ENCODE results near the gene ALDH7A1.

The ALDH7A1 gene

DNA sequence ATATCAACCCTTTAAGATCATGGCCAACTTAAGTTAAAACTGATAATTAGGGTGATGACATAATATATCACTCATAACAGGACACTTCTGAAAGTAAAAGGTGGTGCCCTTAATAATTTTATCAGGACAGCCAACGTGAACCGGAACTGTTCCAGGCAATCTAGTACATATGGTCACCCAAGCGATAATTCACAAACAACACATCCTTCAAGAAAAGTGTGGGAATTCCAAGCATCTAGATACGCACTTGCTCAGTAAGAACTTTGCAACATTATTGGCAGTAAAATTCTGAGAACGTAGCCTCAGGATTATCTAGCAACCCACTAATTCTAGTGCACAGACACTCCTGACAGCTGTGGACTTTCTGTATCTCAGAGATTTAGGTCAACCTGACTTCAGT lies 85.7 kb downstream of the ALDH7A1 start:
- DNase-seq (ENCODE audit: low spot score) = no peak

DNA sequence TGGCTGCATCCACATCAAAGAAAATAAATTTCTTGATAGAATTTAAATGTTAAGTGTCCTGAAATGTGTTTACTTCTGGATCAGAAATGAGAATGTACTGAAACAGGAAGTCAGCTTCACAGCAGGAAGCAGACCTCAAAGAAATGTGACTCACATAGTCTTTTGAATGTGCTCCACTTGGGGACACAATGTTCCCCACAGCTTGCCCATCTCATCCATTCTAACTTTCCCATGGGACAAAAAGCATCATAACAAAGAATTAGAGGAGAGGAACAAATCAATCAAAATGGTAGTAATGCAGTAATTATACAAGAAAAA lies 86.1 kb downstream of the ALDH7A1 start:
- DNase-seq (ENCODE audit: low spot score) = peak; percentile 44

DNA sequence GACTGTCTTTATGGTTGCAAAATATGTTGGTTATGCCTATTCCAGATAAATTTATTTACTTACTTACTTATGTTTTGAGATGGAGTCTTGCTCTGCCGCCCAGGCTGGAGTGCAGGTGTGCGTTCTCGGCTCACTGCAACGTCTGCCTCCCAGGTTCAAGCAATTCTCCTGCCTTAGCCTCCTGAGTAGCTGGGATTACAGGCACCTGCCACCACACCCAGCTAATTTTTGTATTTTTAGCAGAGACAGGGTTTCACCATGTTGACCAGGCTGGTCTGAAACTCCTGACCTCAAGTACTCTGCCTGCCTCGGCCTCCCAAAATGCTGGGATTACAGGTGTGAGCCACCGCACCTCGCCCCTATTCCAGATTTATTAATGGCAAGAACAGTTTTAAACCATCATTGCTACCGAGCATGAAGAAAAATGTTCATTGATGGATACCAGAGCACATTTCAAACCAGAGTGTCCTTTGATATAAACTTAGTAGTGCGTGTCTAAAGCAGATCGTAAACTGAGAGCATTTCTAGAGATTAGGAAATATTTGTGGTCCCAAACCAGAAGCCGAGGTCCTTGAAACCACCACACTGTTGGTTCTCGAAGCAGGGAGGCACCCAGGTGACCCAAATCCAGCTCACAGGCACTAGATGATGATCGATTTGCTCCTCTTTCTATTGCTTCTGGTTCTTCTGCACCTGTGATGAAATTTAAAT lies 86.6 kb downstream of the ALDH7A1 start:
- no peak for DNase-seq (ENCODE audit: low spot score)

DNA sequence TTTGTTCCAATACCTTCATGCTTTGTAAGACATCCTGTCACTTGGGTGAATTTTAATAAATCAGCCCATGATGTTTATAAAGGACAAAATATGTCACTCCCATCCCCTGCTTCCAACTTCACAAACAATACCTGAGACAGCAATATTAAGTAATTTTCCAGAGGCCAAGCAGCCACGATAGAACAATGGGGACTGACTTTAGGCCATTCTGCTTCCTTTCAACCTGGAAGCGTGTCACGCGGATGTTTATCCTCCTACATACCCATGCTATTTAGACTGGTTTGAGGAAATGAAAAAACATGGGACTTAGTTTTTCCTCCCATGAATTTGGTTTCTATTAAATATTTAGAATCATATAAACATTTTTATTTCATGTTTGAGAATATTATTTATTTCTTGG lies 88.9 kb downstream of the ALDH7A1 start:
- no peak for DNase-seq (ENCODE audit: low spot score)

DNA sequence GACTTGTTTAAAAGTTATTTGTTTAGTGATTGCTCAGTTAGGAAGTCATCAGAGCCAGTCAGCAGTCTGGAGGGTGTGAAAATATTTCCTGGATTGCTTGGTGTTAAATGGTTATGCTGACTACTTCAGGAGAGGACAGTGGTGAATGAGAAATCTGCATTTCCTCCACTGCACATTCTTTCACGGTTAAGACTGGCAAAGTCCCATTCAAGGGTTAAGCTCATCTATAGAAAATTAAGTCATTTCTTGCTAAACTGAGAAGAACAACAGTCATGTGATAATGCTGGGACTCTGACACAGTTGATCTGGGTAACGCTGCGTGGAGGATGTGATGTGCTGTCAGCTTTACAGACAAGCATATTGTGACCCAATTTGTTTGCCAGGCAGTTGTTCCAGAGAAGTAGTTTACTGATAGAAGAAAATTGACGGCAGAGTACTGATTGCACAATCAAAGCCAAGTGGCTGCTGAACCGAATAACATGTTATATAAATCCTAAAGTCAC lies 91.4 kb downstream of the ALDH7A1 start:
- DNase-seq (ENCODE audit: low spot score) = peak; percentile 12

DNA sequence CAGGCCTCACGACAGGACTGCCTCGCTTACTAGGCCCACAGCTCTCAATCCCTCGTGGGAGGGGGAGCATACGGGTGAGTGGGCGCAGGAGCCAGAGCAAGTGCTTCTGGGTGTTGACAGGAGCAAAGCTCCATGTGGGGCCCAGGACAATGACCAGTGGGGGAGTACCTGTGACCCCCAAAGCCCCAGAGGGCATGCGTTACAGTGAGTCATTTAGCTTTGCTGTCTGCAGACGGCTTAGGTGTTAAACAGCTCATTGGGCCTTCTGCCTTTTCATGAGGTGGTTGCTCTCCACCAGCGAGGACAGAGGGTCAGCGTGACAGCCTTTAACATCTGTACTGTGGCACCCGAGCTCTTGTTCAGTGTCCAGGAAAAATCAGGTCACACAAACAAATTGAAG lies 93.6 kb downstream of the ALDH7A1 start:
- DNase-seq (ENCODE audit: low spot score) = no peak

DNA sequence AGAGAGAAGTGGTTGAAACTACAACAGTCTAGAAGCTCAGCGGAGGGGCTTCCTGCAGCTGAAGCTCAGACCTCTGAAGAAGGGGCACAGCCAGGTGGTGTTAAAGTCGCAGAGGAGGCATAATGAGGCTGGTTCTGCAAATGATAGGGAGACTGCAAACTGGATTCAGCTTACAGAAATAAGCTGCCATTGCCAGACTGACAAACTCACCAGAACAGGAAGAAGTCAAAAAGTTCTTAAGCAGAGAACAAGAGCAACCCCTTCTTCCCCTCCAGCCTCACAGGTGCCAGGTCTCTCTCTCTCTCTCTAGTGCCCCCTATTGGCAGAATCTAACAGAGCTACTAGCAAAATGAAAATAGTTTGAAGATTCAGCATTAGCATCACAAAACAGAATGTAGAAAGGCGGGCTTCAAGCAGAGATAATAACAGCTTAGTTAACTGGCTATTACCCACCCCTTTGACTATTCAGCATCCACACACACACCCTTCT lies 95.1 kb downstream of the ALDH7A1 start:
- peak; percentile 70 for DNase-seq (ENCODE audit: low spot score)

DNA sequence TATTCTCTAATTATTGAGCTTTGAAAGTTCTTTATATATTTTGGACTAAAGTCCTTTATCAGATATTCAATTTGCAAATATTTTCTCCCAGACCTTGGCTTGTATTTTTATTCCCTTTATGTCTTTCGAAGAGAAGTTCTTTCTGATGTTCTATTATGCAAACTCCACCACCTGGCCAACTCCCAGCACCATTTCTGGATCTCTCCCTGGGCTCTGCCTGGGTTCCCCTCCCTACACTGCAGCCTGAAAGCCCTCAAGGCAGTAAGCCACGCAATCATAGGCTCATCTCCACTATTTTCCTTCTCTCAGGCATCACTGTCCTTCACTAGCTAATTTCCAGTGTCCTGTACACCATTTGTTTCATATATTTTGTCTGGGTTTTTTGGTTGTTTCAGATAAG lies 95.7 kb downstream of the ALDH7A1 start:
- DNase-seq (ENCODE audit: low spot score) = no peak

DNA sequence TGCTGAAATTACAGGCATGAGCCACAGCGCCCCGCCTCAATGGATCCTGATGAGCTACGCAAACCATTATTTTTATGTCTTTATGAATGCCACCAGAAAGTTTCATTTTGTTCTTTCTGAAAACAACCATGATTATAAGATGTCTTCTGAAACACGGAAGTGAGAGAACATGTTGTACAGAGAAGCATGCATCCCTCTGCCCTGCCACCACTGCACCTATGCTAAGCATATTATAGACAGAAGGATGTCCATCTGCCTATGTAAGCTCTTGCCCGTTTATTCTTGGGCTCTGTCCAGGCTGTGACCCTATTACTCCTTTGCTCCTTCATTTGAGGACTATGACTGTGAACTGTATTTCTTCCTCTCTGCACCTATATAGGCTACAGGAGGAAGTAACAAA lies 97.5 kb downstream of the ALDH7A1 start:
- no peak for DNase-seq (ENCODE audit: low spot score)

DNA sequence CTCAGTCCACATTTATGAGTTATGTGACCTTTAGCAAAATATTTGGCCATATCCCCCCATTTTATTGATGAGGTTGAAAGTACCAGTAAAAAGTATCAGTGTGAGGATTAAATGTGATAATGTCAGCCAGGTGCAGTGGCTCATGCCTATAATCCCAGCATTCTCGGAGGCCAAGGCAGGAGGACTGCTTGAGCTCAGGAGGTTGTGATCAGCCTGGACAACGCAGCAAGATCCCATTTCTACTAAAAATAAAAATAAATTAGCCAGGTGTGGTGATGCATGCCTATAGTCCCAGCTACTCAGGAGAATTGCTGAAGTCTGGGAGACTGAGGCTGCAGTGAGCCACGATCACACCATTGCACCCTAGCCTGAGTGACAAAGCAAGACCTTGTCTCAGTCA lies 100.6 kb downstream of the ALDH7A1 start:
- no peak for DNase-seq (ENCODE audit: low spot score)

DNA sequence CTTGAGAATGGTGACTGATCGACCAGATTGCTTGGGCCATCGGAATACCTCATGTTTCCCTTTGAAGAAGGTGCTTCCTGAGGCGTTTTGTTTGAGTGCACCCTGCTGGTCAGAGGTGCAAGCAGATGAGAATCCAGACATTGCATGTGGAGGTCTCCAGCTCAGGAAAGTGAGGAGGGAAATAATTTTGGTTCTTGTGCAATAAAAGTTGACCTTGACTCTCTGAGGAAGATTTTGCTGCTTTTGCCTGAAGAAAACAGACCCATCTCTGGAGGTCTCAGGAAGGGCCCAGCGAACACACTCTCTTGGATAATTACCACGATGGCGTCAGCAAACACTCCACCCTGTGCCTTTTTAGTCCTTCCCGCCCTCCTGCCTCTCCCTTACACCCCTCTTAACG lies 102.1 kb downstream of the ALDH7A1 start:
- no peak for DNase-seq (ENCODE audit: low spot score)

DNA sequence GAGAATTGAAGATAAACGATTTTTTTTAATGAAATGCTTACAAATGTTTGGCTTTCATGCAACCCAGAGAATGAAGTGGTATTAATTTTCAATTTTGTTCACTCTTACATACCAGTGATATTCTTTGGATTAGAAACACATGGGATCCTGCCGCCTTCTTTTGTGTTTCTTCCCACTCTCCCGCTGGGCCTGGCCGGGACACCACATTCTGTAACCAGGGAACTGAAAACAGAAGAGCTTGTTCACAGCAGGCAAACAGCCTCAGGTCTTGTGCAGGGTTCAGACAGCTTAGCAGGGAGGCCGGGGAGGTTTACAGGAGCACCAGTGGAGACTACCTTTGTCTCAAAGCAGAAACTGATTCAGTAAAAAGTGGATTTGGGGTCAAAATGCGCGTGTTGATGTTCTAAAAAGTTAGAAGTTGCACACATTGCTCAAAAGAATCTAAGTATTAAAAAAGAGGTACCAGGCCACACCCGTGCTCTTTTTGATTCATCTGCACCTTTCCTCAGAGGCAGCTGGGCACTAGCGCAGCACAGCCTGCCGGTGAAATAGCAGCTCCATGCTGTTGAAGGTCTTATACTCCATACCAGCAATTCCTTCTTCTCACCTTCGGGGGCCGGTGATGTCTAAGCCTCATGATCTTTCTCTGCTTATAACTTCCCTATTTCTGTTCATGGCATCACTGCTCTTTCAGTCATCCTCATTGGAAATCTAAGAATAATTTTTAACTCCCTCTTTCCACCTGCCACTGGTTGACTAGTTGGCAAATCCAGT lies 104.7 kb downstream of the ALDH7A1 start:
- no peak for DNase-seq (ENCODE audit: low spot score)

DNA sequence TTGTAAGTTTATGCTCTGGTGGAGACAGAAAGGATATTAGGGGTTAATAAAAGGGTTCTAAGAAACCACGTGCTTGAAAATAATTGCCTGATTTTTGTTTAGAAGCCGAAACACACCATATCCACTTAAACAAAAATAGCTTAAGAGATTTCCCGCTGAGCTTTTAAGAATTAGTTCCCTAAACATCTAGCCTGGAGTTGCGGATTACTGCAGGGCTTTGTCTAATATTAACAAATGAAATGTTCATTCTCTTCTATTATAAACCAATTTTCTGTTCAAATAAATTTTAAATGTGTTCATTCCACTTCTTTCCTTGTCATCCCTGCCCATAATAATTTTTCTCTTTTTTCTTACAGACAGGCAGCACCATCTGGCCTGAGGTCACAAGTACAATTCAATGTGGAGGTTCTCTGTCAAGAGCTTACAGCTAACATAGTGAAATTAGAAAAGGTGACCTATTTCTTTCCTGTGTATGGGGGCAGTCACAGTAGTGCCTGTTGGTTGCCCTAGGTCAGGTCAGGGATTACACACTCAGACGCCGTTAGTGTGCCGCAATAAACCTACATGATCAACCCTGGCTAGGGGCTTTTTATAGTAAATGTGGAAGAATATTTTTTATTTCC lies 106.5 kb downstream of the ALDH7A1 start:
- DNase-seq (ENCODE audit: low spot score) = no peak

DNA sequence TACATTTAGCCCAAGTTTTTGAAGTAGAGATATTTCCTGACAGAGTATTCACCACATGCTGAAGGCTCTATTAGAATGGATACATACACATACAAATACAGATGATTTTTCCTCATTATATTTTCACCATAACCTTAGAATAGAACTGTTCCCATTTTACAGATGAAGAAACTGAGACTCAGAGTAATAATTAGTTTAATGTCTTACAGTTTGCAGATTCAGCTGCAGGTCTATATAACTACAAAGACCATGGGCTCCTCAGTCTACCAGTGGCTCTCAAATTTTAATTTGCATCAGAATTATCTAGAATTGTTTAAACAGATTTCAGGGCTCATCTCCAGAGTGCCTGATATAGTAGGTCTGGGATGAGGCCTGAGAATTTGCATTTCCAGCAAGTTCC lies 107.4 kb downstream of the ALDH7A1 start:
- no peak for DNase-seq (ENCODE audit: low spot score)

DNA sequence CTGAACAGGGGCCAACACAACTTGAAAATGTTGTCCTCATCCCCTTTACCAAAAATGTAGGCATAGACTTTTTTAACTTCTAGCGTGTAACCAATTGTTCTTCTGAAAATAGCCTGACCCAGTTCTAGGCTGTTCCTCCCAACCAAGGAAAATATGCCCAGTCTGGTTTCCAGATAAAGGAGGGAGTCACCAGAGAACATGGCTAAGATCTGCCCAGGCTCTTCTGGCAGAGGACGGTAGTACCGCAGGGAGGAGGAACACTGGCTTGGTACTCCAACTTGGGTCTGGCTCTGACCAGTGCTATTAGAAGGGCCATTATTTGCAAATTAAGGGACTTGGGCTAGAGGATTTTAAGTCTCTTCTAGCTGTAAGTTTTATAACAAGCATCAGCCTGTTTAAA lies 108.7 kb downstream of the ALDH7A1 start:
- no peak for DNase-seq (ENCODE audit: low spot score)

DNA sequence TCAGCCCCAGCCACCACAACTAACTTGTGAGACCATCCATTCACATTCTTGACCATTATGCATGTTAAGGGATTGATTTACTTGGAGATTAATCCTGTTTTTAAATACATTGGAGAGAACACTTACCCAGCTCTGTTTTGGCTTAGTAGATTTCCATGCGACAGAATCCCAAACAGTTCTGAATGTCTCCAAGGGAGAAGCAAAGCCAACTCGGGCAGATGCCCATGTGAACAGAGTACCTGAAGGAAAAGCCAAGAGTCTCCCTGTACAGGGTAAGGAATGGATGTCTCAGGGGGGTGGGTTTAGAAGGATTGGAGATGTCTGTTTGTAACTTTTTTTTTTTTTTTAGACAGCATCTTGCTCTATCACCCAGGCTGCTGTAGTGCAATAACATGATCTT lies 110.8 kb downstream of the ALDH7A1 start:
- DNase-seq (ENCODE audit: low spot score) = no peak

DNA sequence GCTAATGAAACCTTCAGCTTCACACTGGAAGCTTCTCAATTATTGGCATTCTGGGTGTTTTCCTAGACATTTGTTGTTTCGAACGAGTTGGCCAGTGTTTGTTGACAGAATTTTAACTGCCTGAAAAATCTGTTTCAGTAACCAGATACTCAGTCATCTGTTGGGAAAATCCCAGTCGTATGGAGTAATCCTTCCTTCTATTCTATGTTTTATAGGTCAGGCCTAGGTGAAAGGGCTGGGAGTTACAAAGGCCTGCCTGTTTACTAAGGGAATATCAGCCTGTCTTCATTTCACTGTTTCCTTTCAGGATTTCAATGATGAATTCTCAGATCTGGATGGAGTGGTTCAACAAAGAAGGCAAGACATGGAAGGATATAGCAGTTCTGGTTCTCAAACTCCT lies 111.9 kb downstream of the ALDH7A1 start:
- no peak for DNase-seq (ENCODE audit: low spot score)

DNA sequence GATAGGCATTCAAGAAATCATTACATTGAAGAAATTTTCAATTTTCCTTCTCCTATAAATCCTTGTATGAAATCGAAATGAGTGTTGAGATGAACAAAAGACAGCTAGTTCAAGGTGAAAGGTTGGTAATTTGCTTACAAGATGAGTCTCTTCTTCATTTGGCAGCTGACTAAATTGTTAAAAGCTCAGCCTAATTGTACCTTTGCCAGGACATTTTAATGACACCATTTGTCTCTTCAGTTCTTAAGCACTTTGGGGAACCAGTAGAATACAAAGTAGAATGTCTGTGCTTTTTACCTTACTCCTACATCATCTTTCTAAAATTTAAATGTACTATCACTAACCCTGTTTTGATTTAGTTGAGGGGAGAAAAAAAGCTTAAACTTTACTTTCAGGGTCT lies 112.4 kb downstream of the ALDH7A1 start:
- no peak for DNase-seq (ENCODE audit: low spot score)

DNA sequence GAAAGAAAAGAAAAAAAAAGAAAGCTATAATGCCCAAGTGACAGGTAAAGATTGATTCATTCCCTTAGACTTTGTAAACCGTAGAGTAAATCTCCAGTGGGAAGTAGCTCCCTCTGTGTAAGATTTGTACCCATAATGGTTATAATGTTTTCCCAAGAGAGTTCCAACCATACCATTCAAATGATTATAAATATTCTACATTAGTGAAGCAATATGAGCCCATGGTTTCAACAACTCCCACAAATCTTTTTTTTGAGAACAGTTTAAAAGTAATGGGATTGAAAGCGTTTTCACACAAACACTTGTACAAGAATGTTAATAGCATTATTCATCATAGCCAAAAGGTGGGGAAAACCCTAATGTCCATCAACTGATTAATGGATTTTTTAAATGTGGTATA lies 113.8 kb downstream of the ALDH7A1 start:
- no peak for DNase-seq (ENCODE audit: low spot score)
